GM12801 (cell line): ENCODE data around the gene PLD4.

ENCODE experiments used
- CTCF ChIP-seq: IDR thresholded peaks from one replicate; pipeline ENCODE4 v1.5.1; 2011; ENCODE audit warnings: control low read depth; ENCODE audit not compliant: insufficient read length; ENCODE audit errors: extremely low read depth

PLD4 gene

GRCh38 chr14:104937694-104938365 lies 13.2 kb downstream of the PLD4 start:
- no peak for TF ChIP-seq CTCF

- TF ChIP-seq CTCF = no peak
Observed at GRCh38 chr14:104938436-104938835, 13.8 kb downstream of the PLD4 start.

GRCh38 chr14:104938960-104939359 lies 14.3 kb downstream of the PLD4 start:
- TF ChIP-seq CTCF = no peak

- TF ChIP-seq CTCF = no peak
Observed at GRCh38 chr14:104939666-104940410, 15.2 kb downstream of the PLD4 start.

GRCh38 chr14:104940526-104941150 lies 16.0 kb downstream of the PLD4 start:
- TF ChIP-seq CTCF = no peak

GRCh38 chr14:104941508-104942365 lies 17.1 kb downstream of the PLD4 start:
- TF ChIP-seq CTCF = no peak

GRCh38 chr14:104942586-104942985 lies 17.9 kb downstream of the PLD4 start:
- no peak for TF ChIP-seq CTCF
